GM19452 (cell line): ENCODE measurements around the gene GFY.
A peak's percentile ranks its signal among the peaks of the same experiment; 100 is the strongest.

Source experiments
- ATAC-seq: cut with Tn5 transposase; IDR thresholded peaks from one replicate; pipeline ENCODE4 v1.9.1; 2021; ENCODE audit not compliant: unreplicated experiment

Gene GFY

GRCh38 chr19:49425178-49425577 lies at the start of gene GFY:
GFY (plus strand) TSS chr19:49425388; CDS start chr19:49426431, 1,043 bp downstream.
- ATAC-seq: no peak

- no peak for ATAC-seq
Observed at GRCh38 chr19:49378512-49378911, 46.7 kb upstream of the GFY start.

GRCh38 chr19:49380391-49380790 lies 44.8 kb upstream of the GFY start:
- no peak for ATAC-seq

GRCh38 chr19:49382639-49383038 lies 42.5 kb upstream of the GFY start:
- ATAC-seq: no peak

- no peak for ATAC-seq
Observed at GRCh38 chr19:49383599-49383998, 41.6 kb upstream of the GFY start.

- ATAC-seq: no peak
Observed at GRCh38 chr19:49387936-49388372, 37.2 kb upstream of the GFY start, which contains the start of gene KASH5. KASH5 (plus strand) TSS chr19:49388249; CDS start chr19:49390884, 2,635 bp downstream.

GRCh38 chr19:49389406-49389805 lies 35.8 kb upstream of the GFY start:
- no peak for ATAC-seq

GRCh38 chr19:49390131-49390928 lies 34.9 kb upstream of the GFY start:
- no peak for ATAC-seq

- ATAC-seq: no peak
Observed at GRCh38 chr19:49390929-49391359, 34.2 kb upstream of the GFY start.

GRCh38 chr19:49391581-49392399 lies 33.4 kb upstream of the GFY start:
- peak; percentile 56 for ATAC-seq

GRCh38 chr19:49393881-49394280 lies 31.3 kb upstream of the GFY start:
- no peak for ATAC-seq

- ATAC-seq: no peak
Observed at GRCh38 chr19:49395581-49396407, 29.4 kb upstream of the GFY start.

- no peak for ATAC-seq
Observed at GRCh38 chr19:49396738-49397505, 28.3 kb upstream of the GFY start.

- ATAC-seq: no peak
Observed at GRCh38 chr19:49398001-49398615, 27.1 kb upstream of the GFY start.

- no peak for ATAC-seq
Observed at GRCh38 chr19:49398931-49399330, 26.3 kb upstream of the GFY start.

GRCh38 chr19:49400029-49400428 lies 25.2 kb upstream of the GFY start:
- ATAC-seq: no peak

- no peak for ATAC-seq
Observed at GRCh38 chr19:49403404-49404187, 21.6 kb upstream of the GFY start.

GRCh38 chr19:49407079-49407478 lies 18.1 kb upstream of the GFY start:
- ATAC-seq: no peak

- no peak for ATAC-seq
Observed at GRCh38 chr19:49407482-49408015, 17.6 kb upstream of the GFY start.
